Stimulated activated CD8-positive, alpha-beta memory T cell treated with anti-CD3 and anti-CD28 coated beads, Interleukin-7, amount 100 ng/mL, for 1 hour (primary cell): ENCODE measurements around the gene ELOF1.
"Not testable (repeated sequence)": the region's sequence is repeated elsewhere in the genome, so short reads cannot be mapped to it uniquely, and the experiment has no call there.

ENCODE experiments used
- DNase-seq, 2 donors: peaks; one replicate each; pipeline ENCODE4 v3.0.0-alpha.2; 2020; ENCODE audit warnings: low read depth in 2 of 2

The ELOF1 gene

DNA sequence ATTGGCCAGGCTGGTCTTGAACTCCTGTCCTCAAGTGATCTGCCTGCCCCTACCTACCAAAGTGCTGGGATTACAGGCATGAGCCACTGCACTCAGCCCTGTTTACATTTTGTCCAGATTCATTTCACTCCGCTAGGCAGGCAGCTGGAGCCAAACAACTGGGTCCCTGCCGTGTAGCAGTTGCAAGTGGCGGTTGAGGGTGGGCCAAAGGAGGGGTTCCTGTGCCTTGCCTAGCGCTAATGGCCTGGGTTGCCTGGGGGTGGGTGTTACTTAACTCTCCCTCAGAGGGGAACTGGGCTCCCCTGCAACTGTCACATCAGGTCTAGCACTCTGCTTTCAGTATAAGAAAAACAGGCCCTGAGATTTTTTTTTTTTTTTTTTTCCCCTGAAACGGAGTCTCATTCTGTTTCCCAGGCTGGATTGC lies 11.0 kb upstream of the ELOF1 start:
- no peak for DNase-seq

DNA sequence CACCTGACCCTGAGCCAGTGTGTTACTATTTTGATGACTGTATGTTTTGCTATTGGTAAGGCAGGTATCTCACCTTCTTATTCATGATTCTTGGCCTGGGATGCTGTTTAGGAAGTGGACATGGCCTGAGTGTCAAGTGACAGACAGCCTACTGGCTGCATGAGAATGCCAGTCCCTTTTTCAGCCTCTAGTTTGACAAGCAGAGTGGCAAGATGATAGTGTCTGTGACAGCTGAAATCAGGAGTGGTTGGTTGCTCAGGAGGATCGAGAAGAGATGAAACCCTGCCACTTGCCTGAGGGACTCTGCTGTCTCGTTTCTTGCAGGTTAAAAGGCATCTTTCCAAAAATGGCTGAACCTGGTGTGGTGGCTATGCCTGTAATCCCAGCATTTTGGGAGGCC lies 7.1 kb upstream of the ELOF1 start:
- DNase-seq = no peak

DNA sequence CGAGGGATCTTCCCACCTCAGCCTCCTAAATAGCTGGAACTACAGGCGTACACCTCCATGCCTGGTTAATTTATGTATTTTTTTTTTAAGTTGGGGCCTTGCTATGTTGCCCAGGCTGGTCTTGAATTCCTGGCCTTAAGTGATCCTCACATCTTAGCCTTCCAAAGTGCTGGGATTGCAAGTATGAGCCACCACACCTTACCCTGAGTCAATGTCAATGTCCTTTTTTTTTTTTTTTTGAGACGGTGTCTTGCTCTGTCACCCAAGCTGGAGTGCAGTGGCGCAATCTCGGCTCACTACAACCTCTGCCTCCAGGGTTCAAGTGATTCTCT lies 6.6 kb upstream of the ELOF1 start:
- not testable (repeated sequence) for DNase-seq

DNA sequence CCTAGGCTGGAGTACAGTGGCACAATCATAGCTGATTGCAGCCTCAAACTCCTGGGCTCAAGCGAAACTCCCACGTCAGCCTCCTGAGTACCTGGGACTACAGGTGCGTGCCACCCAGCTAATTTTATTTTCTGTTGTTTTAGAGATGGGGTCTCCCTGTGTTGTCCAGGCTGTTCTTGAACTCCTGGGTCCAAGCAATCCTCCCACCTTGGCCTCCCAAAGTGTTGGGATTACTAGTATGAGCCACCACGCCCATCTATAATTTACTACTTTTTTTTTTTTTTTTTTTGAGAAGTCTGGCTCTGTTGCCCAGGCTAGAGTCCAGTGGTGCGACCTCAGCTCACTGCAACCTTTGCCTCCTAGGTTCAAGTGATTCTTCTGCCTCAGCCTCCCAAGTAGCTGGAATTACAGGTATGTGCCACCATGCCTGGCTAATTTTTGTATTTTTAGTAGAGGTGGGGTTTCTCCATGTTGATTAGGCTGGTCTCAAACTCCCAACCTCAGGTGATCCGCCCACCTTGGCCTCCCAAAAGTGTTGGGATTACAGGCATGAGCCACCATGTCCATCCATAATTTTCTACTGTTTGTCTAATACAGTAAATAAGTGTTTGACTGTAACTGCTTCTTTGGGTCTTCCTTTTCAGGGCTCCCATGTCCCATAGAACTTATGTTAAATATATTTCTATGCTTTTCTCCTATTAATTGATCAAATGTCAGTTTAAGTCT lies 5.2 kb upstream of the ELOF1 start:
- DNase-seq = not testable (repeated sequence)

DNA sequence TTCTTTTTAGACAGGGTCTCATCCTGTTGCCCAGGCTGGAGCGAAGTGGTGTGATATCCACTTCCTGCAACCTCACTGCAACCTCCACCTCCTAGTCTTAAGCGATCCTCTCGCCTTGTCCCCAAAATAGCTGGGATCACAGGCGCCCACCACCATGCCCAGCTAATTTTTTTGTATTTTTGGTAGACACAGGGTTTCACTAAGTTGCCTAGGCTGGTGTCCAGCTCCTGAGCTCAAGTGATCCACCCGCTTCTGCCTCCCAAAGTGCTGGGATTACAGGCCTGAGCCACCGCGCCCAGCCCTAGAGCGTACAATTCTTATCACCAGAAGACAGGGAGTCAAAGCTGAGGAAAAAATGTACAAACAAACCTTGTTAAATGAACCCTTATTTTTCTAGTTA lies 4.5 kb upstream of the ELOF1 start:
- DNase-seq = no peak

DNA sequence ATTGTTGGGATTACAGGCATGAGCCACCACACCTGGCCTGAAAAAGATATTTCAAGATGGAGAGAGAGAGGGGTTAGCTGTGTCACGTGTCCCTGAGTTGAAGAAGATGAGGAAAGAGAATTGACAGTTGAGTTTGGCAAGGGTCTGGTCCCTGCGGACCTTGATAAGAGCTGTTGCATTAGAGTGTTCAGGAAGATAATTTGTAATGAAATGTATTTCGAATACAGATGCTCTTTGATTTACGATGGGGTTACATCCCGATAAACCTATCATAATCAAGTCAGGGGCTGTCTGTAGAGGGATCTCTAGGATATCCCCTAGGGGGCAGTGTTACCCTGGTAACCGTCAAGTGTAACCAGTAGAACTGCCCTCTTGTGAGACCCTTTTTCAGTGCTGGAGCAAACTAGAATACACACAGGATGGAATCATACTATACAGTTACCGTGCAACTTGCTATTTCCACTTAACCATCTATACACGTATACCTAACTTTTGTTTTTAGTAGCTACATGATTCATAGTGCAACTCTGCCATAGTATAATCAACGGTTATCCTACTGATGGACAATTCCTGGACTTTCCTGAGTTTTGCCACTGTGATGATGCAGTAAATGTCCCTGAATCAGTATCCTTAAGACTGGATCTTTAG lies 1.5 kb upstream of the ELOF1 start:
- DNase-seq = peak in 1 of 2 donors; percentile 16

DNA sequence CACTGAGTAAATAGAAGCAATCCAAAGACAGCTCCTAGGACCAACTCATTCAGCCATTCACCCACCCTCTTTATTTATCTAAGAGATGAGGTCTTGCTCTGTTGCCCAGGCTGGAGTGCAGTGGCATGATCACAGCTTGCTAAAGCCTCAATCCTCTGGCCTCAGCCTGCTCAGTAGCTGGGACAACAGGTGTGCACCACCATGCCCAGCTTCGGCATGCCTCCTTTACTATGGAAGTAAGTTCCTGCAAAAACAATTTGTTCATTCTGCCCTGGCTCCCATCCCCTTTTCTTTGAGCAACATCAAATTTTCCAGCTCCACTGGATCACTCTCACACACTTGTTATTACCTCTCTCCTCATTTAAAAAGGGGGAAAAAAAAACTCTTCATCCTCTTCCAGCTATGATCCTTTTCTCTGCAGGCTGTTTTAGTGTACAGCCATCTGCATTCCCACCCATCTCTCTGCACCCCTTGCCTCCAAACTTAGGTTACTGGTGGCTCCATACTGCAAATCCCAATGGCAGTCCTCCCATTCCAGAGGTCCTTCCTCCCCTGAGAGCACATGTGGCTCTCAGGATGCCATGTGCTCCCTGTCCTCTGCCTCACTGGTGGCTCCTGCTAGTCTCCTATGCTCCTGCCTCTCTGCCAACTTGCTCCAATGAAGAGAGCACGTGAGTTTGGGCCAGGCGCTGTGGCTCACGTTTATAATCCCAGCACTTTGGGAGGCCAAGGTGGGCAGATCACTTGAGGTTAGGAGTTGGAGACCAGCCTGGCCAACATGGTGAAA lies 2.2 kb downstream of the ELOF1 start:
- DNase-seq = no peak

DNA sequence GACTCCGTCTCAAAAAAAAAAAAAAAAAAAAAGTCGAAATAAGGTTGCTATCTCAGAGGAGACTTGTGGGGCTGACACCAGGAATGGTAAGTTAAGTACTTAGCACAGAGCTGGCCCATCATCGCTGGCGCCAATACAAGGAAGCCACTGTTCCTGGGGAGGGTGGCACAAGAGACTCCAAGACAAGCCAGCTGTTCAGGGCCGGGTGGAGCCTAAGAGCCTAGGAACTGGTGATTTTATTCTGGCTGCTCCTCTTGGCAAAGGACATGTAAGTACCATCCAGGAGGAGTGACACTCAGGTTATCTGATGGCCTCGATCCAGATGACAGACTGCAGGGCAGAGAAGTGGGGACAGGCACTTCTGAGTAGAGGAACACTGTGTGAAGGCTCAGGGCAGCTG lies 3.8 kb downstream of the ELOF1 start:
- DNase-seq = no peak

DNA sequence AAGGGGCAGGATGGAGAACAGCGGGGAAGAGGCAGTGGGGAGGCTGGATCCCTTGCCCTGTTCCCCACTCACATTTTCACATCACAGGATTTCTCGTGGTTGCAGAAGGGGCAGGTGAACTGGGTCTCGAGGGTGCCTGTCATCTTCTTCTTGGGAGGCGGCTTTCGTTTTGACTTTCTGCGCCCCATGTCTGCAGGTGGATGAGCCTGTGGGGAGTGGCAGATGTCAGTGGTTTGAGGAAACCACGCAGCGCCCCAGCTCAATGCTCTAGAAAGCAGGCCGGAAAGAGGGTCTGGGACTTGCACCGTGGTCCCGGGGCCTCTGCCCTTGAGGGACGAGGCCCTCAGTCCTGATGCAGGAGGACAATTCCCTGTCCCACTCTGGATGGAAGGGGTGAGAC lies 4.9 kb downstream of the ELOF1 start:
- no peak for DNase-seq

DNA sequence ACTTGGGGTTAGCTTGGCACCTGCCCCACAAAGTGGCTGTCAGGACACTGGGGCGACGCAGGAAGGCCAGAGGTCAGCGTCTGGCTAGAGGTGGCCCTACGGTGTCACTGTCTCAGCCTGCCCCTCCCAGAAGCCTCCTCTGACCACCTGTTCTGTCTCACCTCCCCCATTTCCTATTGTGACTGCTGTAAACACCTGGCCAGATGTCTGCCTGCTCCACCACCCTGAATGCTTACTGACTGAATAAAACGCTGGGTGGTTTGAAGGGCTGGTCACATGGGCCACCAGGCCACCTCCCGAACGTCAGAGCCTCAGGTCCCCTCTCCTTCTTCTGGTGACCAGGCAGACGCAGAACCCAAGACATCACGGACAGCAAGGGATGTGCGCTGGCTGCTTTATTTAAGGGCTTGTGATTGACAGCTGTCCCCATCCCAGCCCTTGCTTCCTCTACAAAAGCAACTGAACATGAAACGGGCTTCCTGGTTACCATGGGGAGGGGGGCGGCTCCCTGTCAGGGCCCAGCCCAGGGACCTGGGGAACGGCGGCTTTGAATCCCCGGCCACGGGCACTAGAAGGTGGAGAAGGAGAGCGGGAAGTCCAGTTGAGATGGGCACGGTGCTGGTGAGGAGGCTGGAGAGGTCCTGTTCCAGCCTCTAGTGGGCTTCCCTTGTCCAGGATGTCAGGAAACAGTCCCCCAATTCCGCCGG lies 6.2 kb downstream of the ELOF1 start:
- no peak for DNase-seq

DNA sequence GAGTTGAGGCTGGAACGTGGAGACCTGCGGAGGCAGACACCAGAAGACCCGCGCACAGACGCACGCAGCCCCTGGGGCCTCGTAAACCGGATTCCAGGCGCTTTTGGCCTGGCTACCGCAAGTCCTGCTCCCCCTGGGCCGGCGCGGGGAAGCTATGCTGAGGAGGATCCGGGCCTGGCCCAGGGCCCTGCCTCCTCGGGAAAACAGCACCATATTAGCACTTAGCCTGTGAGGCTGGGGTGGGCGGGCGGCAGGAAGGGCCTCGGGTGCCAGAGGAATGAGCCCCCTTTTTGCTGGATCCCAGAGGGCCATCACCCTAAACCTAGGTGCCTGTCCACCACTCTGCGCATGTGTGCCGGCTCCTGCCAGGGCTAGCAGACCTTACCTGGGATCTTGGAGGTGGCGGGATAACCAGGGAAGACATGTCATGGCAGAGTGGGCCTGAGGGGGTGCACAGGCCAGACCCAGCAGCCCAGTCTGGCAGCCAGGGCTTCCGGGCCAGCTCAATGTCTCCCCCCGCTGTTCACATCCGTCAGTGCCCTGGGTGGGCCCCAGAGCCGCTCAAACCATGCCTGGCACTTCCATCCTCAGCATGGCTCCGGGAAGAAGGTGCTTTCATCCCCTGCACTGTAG lies 7.3 kb downstream of the ELOF1 start:
- DNase-seq = no peak

DNA sequence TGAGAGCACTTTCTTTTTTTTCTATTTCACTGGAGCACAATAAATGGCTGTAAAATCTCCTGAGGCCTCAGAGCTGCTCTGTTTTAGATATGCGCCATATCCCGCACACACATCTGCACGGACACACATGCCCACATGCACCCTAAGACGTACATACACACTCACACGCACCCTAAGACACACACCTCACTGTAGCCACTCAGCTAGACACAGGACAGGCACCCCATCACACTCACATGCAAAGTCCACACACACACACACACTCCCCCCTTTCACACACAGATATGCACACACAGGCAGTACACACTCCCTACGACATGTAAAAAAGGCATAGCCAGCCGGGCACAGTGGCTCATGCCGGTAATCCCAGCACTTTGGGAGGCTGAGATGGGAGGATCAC lies 8.8 kb downstream of the ELOF1 start:
- no peak for DNase-seq

DNA sequence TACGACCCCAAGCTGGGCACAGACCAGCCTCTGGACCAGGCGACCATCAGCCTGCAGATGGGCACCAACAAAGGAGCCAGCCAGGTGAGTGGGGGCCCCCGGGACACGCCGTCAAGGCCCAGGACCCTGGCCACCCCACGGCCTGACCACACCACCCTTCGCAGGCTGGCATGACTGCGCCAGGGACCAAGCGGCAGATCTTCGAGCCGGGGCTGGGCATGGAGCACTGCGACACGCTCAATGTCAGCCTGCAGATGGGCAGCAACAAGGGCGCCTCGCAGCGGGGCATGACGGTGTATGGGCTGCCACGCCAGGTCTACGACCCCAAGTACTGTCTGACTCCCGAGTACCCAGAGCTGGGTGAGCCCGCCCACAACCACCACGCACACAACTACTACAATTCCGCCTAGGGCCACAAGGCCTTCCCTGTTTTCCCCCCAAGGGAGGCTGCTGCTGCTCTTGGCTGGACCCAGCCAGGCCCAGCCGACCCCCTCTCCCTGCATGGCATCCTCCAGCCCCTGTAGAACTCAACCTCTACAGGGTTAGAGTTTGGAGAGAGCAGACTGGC lies 9.6 kb downstream of the ELOF1 start:
- no peak for DNase-seq

DNA sequence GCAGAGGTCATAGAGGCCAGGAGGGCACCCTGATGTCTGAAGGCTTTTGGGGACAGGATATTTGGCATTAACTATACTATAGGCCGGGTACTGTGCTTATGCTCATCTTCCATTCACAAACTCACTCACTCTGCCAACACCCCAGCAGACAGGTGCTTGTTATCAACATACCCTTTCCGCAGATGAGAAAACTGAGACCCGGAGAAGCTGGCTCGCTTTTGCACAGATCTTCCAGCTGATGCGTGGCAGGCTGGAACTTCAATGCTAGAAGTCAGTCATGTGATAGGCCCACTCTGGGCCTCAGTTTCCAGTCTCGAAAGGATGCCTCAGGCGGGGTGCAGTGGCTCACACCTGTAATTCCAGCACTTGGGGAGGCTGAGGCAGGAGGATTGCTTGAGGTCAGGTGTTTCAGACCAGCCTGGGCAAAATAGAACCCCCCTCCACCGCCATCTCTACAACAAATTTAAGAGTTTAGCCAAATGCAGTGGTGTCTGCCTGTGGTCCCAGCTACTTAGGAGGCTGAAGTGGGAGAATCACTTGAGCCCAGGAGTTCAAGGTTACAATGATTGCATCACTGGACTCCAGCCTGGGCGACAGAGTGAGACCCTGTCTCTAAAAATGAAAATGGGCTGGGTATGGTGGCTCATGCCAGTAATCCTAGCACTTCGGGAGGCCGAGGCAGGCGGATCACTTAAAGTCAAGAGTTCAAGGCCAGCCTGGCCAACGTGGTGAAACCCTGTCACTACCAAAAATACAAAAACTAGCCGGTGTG lies 10.9 kb downstream of the ELOF1 start:
- DNase-seq = no peak

DNA sequence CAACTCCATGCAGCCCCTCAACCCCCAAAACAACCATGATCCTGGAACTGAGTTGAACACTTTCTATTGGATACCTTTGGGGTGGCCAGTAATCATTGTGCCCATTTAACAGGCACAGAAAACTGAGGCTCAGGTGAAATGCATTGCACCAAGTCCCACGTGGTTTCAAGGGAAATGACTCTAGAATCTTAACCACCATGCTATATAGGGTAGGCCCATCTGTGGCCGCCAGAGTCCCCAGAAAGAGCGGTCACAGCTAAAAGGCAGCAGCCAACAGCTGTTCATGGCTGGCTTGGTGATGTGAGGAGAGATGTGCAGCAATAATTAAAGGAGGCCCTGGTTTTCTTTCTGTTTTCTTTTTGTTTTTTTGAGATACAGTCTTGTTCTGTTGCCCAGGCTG lies 17.8 kb downstream of the ELOF1 start:
- DNase-seq = no peak

DNA sequence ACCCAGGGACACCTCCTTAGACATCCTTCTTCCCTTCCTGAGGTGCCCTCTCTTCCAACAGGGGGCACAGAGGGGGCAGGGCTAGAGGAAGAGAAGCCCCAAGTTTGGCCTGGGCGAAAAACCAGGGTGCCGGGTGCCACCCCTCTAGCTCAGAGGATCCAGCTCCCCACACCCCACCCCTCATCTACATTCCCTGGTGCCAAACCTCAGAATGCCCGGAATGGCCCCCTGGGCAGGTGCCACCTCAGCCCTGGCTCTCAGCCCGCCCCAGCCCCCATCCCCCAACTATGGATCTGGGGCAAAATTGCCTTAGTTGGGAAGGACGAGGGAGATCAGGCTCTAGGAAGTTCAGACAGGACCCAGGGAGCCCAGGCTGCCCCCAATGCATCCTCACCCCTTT lies 18.4 kb downstream of the ELOF1 start:
- DNase-seq = no peak

DNA sequence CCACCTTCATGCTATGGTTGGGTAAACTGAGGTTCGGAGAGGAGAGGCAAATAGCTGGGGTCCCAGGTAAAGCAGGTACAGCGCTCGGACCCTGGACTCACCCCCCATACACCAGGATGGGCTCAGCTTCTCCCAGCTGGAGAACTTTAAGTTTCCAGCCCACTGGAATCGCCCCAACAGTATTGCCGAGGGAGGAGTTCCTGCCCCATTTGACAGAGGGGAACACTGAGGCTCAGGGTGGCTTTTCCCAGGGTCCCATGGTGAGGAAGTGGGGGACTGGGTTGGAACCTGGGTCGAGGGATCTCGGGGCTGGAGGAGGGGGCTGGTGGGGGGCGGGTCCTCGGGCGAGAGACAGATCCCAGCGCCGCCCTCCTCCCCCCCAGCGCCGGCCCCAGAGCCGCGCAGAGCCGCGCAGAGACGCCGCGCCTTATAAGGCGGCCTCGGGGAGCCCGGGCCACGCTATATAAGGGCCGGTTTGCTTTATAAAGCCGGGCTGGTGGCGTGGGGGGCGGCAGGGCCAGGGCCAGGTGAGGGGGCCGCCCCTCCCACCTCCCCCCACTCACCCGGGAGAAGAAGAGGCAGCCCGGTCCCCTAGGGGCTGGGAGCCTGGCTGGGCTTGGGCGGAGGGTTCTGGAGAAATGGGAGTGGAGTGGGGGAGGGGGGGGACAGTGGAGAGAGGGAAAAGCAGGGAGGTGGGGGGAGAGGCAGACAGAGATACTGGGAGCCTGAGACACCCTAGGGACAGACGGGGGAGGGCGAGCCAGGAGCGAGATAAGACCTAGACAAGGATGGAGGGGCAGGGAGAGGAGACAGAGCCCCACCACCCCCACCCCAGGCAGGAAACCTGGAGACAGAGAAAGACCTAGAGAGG lies 19.3 kb downstream of the ELOF1 start:
- no peak for DNase-seq

DNA sequence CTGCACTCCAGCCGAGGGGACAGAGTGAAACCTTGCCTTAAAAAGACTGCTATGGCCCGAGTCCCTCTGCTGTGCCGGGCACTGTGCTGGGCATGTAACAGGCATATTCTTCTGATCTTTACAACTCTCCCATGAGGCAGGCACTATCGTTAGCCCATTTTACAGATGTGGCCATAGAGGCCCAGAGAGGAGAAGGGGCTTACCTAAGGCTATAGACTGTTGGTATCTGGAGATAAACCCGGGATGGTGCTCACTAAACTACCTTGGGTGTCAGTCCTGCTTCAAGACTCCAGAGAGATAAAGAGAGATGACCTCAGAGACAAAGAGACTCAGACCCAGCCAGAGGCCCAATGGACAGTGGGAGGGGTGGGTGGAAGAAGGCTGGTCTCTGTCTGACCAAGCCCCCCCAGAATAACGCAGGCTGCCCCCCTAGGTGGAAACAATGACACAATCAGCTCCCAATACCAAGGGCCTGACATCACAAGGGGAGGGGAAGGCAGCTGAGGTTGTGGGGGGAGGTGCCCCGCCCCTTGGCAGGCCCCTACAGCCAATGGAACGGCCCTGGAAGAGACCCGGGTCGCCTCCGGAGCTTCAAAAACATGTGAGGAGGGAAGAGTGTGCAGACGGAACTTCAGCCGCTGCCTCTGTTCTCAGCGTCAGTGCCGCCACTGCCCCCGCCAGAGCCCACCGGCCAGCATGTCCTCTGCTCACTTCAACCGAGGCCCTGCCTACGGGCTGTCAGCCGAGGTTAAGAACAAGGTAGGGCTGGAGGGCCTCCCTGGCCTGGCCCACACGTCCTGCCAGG lies 20.6 kb downstream of the ELOF1 start, which contains the start of gene CNN1:
CNN1 (plus strand) TSS at position 620 of the 805 bp plus-strand sequence; CDS start at position 697, 77 bp downstream.
- DNase-seq = no peak
